Activated CD4-positive, alpha-beta T cell treated with anti-CD3 and anti-CD28 coated beads, Interleukin-2, Interleukin-6, amounts not matched to agents 100 ng/mL and 50 ng/mL, durations not matched to agents 16 hours and 8 hours (primary cell): ENCODE data around the gene NHLRC4.
"Not testable (repeated sequence)": the region's sequence is repeated elsewhere in the genome, so short reads cannot be mapped to it uniquely, and the experiment has no call there.

Experiments
- DNase-seq: peaks from one replicate; pipeline ENCODE4 v3.0.0-alpha.2; 2020

NHLRC4 gene

GRCh38 chr16:586047-586644, 19.3 kb downstream of the NHLRC4 start:
- DNase-seq, result no peak

GRCh38 chr16:586645-587590, 20.1 kb downstream of the NHLRC4 start:
- DNase-seq, result no peak

GRCh38 chr16:588639-588888, 21.8 kb downstream of the NHLRC4 start:
- peak; percentile 66 for DNase-seq

- DNase-seq, result peak; percentile 98
Observed at GRCh38 chr16:588889-589657, 22.3 kb downstream of the NHLRC4 start.

- peak; percentile 99 for DNase-seq
Observed at GRCh38 chr16:589658-590187, 22.9 kb downstream of the NHLRC4 start, which contains the start of gene RAB40C. RAB40C (plus strand) TSS chr16:590066; CDS start chr16:590292, 226 bp downstream.

GRCh38 chr16:590188-590814, 23.5 kb downstream of the NHLRC4 start:
- no peak for DNase-seq

- DNase-seq, result no peak
Observed at GRCh38 chr16:590815-591200, 24.0 kb downstream of the NHLRC4 start.

GRCh38 chr16:591231-591630, 24.4 kb downstream of the NHLRC4 start:
- no peak for DNase-seq

GRCh38 chr16:591892-592517, 25.2 kb downstream of the NHLRC4 start:
- no peak for DNase-seq

- no peak for DNase-seq
Observed at GRCh38 chr16:592518-593306, 25.9 kb downstream of the NHLRC4 start.

GRCh38 chr16:593406-593805, 26.6 kb downstream of the NHLRC4 start:
- DNase-seq, result no peak

GRCh38 chr16:593807-594206, 27.0 kb downstream of the NHLRC4 start:
- no peak for DNase-seq

- DNase-seq, result no peak
Observed at GRCh38 chr16:595094-595528, 28.3 kb downstream of the NHLRC4 start.

- no peak for DNase-seq
Observed at GRCh38 chr16:595942-596735, 29.3 kb downstream of the NHLRC4 start.

- DNase-seq, result no peak
Observed at GRCh38 chr16:596736-597060, 29.9 kb downstream of the NHLRC4 start.

GRCh38 chr16:597655-598054, 30.9 kb downstream of the NHLRC4 start:
- DNase-seq, result not testable (repeated sequence)

GRCh38 chr16:598823-599739, 32.3 kb downstream of the NHLRC4 start:
- DNase-seq, result no peak

GRCh38 chr16:600781-601180, 34.0 kb downstream of the NHLRC4 start:
- no peak for DNase-seq

GRCh38 chr16:603933-604332, 37.1 kb downstream of the NHLRC4 start:
- DNase-seq, result no peak
